Measurements from ENCODE around the gene VTI1A.

VTI1A gene

GRCh38 chr10:112763916-112764520 is 317.0 kb downstream of the VTI1A start:
- no peak for DNase-seq

DNA sequence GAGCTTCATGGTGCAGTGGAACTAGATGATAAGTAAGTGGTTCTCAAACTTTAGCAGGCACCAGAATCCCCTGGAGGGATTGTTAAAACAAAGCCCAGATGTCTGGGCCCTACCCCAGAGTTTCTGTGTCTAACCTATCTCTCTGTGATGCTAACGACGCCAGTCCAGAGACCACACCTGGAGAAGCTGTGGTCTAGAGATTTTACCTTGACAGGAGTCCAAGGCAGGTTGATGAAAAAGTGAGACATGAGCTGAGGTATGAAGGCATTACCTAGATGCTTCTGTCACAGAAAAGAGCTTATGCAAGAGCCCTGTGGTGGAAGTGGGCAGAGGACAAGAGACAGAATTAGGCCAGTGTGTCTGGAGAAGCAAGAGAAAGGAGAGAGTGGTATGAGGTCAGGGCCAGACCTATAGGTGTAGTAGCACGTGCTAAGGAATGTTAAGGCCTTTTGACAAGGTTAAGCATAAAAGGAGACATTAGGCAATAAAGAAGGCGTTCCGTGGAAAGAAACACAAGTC is 318.8 kb downstream of the VTI1A start:
- no peak for DNase-seq

DNA sequence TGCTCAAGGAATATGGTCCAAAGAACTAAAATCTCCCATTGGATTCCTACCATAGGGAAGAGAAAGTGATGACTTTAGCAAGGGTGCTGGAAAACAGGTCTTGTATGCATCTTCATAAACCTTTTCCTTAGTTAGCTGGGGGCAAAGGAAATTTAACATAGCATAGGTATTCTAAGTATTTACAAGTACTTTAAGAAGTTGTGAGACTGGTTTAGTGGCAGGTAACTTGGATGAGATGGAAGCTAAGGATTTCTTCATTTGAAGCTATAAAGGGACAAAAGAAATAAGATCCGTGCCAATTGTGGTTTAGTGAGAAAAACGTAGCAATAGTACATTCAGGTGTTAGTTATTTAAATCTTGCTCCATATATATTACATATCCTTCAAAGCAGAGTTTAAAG is 319.6 kb downstream of the VTI1A start:
- DNase-seq: no peak

GRCh38 chr10:112767156-112767555 is 320.1 kb downstream of the VTI1A start:
- DNase-seq: no peak

GRCh38 chr10:112768121-112768520 is 321.1 kb downstream of the VTI1A start:
- DNase-seq: no peak

DNA sequence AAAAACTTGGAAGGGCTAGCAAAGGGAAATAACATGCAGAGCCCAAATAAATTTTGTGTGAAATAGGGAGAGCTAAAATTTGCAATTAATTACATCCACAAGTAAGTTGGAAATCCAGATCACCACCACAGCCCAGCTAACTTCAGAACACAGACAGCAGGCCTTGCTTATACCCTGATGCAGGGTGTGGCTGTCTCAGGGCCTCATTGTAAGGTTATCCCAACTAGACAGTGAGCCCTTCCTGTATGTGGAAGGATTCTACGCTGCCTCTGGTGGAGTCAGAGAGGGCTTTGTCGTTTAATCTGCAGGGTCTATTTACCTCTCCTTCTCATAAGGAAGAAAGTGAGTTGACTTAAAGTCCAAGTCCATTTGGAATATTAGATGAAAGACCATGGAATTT is 322.1 kb downstream of the VTI1A start:
- no peak for DNase-seq

DNA sequence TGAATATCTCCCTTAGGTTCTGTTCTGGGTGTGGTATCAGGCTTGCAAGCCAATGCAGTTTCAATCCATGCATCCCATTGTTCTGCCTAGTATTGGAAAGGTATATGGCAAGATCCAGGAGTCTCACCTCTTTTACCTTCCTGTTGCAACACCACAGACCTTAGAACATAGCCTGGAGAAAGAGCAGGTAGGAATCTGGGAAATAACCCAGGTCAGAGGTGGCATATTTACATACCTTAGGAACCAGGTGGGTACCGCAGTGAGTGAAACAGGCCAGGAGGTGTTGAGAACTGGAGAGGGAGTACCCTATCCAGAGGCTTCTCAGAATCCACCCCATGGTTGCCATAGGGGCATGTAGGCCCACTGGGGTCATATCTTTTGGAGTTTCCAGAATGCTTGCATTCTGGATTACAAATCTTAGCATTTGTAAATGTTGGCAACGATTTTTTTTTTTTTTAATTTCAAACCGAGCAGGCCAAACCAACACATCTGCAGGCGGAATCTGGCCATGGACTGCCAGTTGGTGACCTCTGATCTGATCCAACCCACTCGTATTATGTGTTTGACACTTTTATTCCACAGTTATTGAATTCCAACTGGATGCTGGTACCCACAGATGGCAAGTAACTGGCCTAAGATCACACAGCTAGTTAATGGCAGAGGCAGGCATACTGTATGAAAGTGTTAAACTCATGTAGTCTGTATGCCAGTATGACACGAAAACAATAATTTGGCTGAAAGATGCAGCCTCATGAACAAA is 322.8 kb downstream of the VTI1A start:
- DNase-seq: no peak

- DNase-seq: no peak
Observed at GRCh38 chr10:112771733-112772132, 324.7 kb downstream of the VTI1A start.

DNA sequence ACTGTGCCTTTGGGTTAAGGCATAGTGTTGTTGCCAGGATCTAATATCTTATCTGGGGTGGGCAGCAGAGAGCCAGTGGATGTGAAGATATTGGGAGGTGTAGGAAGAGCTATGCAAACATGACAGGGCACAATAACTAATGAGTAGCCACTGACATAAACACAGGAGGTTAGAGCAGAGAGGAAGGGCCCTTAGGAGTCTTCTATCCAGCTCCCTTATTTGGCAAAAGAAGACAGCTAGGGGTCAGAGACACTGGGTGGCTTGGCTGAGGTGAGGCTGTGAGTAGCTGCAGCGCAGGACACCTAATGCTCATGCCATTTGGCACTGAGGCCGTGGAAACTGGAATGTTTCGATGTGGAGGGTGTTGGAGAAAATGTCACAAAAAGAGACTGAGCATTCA is 326.8 kb downstream of the VTI1A start:
- no peak for DNase-seq

DNA sequence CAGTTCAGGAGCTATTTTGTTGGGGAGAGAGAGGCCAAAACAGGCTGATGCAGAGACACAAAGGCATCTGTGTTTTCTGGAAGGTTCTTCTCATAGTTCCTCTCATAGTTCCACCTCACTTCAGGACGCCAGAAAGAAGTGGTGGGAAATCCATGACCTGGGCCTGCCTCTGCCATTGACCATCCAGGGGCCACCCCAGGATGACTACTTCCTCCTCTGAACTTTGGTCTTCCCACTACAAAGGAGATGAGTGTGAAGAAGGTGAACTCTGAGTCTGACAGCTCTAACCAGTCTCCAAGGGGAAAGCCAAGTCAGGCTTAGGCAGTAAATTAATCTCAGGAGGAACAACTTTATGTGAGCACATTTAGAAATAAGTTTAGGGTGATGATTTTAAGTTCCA is 327.2 kb downstream of the VTI1A start:
- no peak for DNase-seq

GRCh38 chr10:112774798-112775197 is 327.8 kb downstream of the VTI1A start:
- no peak for DNase-seq

DNA sequence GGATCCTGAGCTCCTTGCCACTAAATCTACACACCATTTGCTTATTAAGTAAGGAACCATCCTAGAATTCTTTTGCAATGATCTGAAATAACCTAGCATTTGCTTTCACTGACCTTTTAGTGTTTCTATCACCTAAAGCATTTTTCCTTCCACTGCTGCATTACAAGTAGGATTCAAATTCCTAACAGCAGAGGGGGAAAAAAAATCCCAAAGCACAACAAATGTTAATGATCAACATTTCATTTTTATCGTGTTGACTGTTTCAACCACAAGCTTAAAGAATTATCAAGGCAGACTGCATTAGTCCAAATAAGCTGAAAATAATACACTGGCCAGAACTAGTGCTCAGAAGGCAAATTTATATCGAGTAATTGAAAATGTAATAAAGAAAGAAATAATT is 328.4 kb downstream of the VTI1A start:
- DNase-seq: no peak

DNA sequence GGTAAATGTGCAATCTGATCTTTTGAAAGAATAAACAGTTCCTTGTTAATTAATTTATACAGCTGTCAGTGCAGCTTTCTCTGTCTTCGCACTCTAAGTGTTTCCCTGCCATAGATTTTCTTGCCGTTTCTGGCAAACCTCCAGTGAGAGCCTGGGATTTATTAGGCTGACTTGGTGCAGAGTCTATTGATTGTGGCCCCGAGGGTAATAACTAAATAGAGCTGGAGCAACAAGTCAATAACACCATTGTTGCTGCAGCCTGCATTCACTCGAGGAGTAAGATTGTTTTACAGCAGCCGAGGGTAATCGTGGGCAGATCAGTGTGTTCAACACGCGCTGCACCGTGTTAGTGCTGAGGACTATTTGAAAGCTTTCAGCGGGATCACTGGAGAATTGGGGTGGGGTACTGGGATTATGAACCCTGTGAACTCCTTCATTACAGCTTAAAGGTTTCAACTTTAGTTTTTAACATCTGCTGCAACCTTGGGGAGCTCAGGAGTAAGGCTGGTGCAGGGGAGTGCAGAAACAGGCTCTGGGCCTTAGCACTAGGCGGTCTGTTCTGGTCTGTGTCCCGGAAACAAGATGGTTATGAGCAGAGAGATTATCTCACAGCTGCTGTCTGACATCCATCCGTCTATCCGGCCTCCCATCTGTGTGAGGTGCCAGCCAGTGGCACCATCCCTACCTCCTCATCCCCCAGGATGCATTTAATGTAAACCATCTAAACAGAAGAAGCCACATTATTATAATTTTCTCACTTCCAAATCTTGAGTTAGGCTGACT is 329.1 kb downstream of the VTI1A start:
- DNase-seq: no peak

- no peak for DNase-seq
Observed at GRCh38 chr10:112778579-112778978, 331.6 kb downstream of the VTI1A start.

- no peak for DNase-seq
Observed at GRCh38 chr10:112779025-112779770, 332.2 kb downstream of the VTI1A start.

DNA sequence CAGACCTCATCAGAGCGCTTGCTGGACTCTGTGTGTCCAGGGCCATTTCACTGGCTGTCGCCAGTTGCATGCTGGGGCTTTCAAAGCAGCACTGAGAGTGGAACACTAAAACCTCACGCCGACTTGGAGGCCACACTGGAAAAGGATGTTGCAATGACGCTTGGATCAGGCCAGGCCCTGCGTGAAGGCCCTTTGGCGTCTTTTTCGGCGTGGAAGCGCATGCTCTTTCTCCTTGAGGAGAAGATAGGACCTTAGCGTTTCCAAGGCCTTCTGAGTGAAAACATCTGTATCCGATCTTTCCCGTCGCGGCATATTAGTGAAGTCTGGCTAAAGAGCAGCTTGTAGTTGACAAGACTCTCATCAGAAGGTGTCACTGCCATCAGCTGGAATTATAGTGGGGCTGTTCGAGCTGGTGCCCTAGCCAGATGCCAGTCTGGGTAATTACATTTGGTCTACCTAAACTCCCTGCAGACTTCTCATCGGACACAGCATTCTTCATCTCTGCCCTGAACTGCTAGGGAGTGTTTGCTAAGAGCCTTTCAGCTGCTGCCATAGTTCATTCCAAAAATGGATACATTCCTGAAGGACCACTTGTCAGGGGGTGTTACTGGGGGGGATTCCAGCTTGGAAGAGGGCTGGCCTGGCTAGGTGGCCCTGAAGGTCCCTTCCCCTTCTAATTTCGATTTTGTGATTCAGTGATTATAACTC is 335.3 kb downstream of the VTI1A start:
- DNase-seq: peak; percentile 77

- DNase-seq: no peak
Observed at GRCh38 chr10:112783351-112784021, 336.5 kb downstream of the VTI1A start.

DNA sequence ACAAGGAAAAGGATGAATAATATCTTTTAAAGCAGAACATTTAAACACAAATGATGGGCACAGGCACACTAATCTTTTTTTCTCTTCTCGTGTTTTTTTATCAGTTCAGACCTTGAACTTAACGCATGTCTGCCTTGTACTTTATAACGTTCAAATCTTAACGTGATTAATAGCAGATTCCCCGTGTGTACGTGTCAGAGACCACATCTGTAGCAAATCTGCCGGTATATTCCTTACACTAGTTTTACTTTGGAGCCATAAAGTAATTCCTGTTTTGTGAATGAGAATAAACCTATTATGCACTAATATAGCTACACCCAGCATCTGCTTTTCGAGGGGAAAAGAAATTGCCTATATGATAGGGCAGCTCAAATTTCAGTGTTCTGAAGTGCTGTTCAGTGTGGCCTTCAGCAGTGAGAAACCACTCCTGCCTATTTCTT is 337.0 kb downstream of the VTI1A start:
- no peak for DNase-seq

DNA sequence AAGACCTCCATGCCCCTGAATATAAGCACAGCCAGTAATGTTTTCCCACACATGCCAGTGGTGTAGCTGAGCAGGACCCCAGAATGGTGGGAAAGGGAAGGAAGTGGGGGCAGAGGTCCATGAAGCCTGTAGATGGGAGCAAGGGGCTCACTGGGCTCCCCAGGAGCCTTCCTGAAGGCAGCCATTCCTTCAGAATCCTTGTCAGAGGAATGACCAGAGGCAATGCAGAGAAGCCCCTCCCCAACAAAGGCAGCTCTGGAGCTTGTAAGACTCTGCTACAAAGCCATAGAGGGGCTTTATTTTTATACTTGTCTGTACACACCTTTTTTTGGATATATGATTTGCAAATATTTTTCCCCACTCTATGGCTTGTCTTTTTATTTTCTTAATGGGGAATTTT is 338.1 kb downstream of the VTI1A start:
- DNase-seq: no peak

DNA sequence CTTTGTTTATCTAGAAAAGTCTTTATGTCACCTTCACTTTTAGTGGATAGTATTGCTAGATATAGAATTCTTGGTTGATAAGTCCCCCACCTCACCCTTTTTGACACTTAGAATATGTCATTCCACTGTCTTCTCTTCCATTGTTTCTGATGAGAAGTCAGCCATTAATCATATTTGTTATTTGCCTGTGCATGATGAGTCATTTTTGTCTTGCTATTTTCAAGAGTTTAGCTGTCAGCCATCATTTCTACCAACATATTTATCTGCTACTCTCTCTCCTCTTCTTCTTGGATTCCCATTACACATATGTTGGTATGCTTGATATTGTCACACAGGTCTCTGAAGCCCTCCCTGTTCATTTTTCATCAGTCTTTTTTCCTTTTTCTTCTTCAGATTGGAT is 342.2 kb downstream of the VTI1A start:
- DNase-seq: no peak

- DNase-seq: no peak
Observed at GRCh38 chr10:112790030-112790429, 343.0 kb downstream of the VTI1A start.

DNA sequence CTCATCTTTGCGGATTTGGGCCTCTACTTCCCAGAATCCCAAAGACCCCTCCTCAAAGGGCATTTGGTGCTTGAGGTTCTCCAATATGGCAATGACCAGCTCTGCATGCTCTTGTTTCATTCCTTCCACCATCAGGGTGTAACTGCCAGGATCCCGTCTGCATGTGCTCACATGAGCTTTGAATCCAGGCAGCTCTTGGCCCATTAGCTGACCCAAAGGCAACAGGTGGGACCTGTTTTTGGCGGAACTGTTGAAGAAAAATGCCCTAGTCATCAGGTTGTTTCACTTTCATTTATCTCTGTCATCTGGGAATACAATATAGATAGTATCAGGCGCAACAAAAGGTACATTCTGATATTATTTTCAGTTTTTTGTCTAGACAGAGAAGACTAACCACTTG is 343.9 kb downstream of the VTI1A start:
- DNase-seq: no peak

Data from femur (tissue), 1 donor.